SU-DHL-6 (cell line): ENCODE measurements around the gene ANGPTL1.

Experiments
- H2AFZ ChIP-seq: fragments of 200-600 bp; sonication (generic); 2 replicates; pipeline ENCODE4 v1.6.1; 2014; ENCODE audit warnings: low read depth, mild to moderate bottlenecking, moderate library complexity, mixed read lengths, antibody characterized with exemption, low read length; ENCODE audit not compliant: severe bottlenecking
- H3F3A ChIP-seq: fragments of 200-600 bp; shearing (Covaris generic); 2 replicates; pipeline ENCODE4 v1.6.0; 2016; ENCODE audit warnings: antibody characterized with exemption, mild to moderate bottlenecking; ENCODE audit not compliant: insufficient read depth
- H3K27ac ChIP-seq: fragments of 200-600 bp; sonication (generic); 2 replicates; pipeline ENCODE4 v1.5.1; 2016; ENCODE audit warnings: low read depth, mild to moderate bottlenecking, low read length, moderate library complexity, mixed read lengths
- H3K27me3 ChIP-seq: fragments of 200-600 bp; sonication (generic), shearing (Covaris generic); 2 replicates; pipeline ENCODE4 v1.6.0; 2014; ENCODE audit warnings: mild to moderate bottlenecking, low read length
- H3K36me3 ChIP-seq: fragments of 200-600 bp; sonication (generic); 2 replicates; pipeline ENCODE4 v1.6.1; 2014; ENCODE audit warnings: mild to moderate bottlenecking, low read length, mixed read lengths
- H3K4me2 ChIP-seq: fragments of 300-600, 200-600 bp; shearing (Covaris generic), sonication (generic); 2 replicates; pipeline ENCODE4 v1.6.0; 2014; ENCODE audit warnings: low read length, low read depth, mild to moderate bottlenecking; ENCODE audit not compliant: poor library complexity, severe bottlenecking
- H3K4me3 ChIP-seq: fragments of 200-600 bp; sonication (generic); 2 replicates; pipeline ENCODE4 v1.5.1; 2014; ENCODE audit warnings: antibody characterized with exemption, low read length, mild to moderate bottlenecking, mixed read lengths; ENCODE audit not compliant: insufficient read depth, poor library complexity, severe bottlenecking
- H3K79me2 ChIP-seq: fragments of 200-600 bp; sonication (generic); 2 replicates; pipeline ENCODE4 v1.6.1; 2014; ENCODE audit warnings: mild to moderate bottlenecking, low read length, moderate library complexity; ENCODE audit not compliant: insufficient read depth
- H3K9ac ChIP-seq: fragments of 200-600 bp; sonication (generic); 2 replicates; pipeline ENCODE4 v1.7.0; 2014; ENCODE audit warnings: mild to moderate bottlenecking, low read length
- H3K9me2 ChIP-seq: fragments of 200-600 bp; sonication (generic); replicated peaks from 2 replicates; pipeline ENCODE4 v1.6.1; 2014; ENCODE audit warnings: low read length; ENCODE audit not compliant: insufficient read depth
- H3K9me3 ChIP-seq: fragments of 200-600 bp; sonication (generic); 2 replicates; pipeline ENCODE4 v1.6.1; 2014; ENCODE audit warnings: low read length, mixed read lengths; ENCODE audit not compliant: insufficient read depth
- H4K20me1 ChIP-seq: fragments of 200-600 bp; sonication (generic); 2 replicates; pipeline ENCODE4 v1.6.1; 2014; ENCODE audit warnings: low read depth, mild to moderate bottlenecking, antibody characterized with exemption, low read length, moderate library complexity, mixed read lengths
- CTCF ChIP-seq: fragments of 200-600 bp; sonication (generic); IDR thresholded peaks from one replicate; pipeline ENCODE4 v1.5.1; 2017; ENCODE audit warnings: antibody characterized with exemption, mild to moderate bottlenecking, low read length, moderate library complexity; ENCODE audit not compliant: insufficient read depth, poor library complexity, severe bottlenecking
- EZH2phosphoT487 ChIP-seq: fragments of 200-600 bp; sonication (generic), shearing (Covaris generic); conservative IDR thresholded peaks from 2 replicates; pipeline ENCODE4 v1.6.1; 2018; ENCODE audit warnings: mild to moderate bottlenecking, antibody characterized with exemption, low read length, moderate library complexity, mixed read lengths

ANGPTL1 gene

DNA sequence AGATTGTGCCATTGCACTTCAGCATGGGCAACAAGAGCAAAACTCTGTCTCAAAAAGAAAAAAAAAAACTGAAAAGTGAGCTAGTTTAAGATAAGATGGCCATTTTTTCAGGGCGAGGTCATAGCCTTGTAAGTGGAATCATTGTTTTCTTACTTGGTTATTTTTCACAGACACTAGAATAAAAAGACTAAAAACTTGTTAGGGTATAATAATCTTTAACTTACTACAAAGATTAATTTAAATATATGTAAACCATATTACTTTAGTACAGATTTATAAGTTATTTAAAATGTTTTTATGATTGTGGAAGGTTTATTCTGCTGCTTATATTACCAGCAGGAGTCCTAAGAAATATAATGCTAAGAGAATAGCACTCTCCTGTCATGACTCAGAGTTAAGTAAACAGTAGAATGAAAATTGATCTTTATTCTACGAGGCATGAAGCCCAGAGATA, 23.5 kb downstream of the ANGPTL1 start:
- Histone ChIP-seq H3K27me3 (no peaks in the 10 kb centered on the region), H3K9me2 (no peaks in the 10 kb centered on the region), H2AFZ (no peak overlapping the region), H3K4me3 (no peak overlapping the region), H3K27ac (no peak overlapping the region), H3K4me2 (no peak overlapping the region), H4K20me1 (peaks cover 4% of the 10 kb centered on the region; the same call in 1 of the 2 replicates), H3F3A (peaks cover 16% of the 10 kb centered on the region; the same call in 1 of the 2 replicates), H3K79me2 (no peaks in the 10 kb centered on the region), H3K9me3 (no peaks in the 10 kb centered on the region), H3K9ac (no peak overlapping the region), H3K36me3 (peaks cover 12% of the 10 kb centered on the region; the same call in 1 of the 2 replicates)
- TF ChIP-seq EZH2phosphoT487: no peak
- TF ChIP-seq CTCF: no peak

DNA sequence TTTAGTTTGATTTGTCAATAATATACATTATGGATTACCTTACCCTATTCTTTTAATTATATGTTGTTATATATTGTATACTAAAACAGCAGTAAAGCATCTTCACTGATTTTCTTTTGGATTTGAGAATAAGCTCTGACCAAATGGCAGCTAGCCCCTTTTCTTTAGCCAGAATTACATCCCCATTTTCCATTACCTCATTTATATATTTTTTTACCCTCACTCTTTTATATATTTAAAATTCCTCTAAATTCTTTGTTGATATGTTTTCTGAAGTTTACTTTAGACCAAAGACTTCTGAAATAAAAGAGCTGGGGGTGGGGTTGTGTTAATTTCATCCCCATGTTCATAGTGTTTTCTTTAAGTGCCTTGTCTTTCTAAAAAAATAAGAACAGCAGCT, 24.6 kb downstream of the ANGPTL1 start:
- Histone ChIP-seq H3K79me2 (no peaks in the 10 kb centered on the region), H3F3A (peaks cover 16% of the 10 kb centered on the region; the same call in 1 of the 2 replicates), H3K9me2 (no peaks in the 10 kb centered on the region), H3K27me3 (no peaks in the 10 kb centered on the region), H3K4me2 (no peak overlapping the region), H4K20me1 (peaks cover 4% of the 10 kb centered on the region; the same call in 1 of the 2 replicates), H3K4me3 (no peak overlapping the region), H2AFZ (no peak overlapping the region), H3K27ac (no peak overlapping the region), H3K9ac (no peak overlapping the region), H3K36me3 (peaks cover 12% of the 10 kb centered on the region; the same call in 1 of the 2 replicates), H3K9me3 (no peaks in the 10 kb centered on the region)
- no peak for TF ChIP-seq EZH2phosphoT487
- TF ChIP-seq CTCF: no peak

DNA sequence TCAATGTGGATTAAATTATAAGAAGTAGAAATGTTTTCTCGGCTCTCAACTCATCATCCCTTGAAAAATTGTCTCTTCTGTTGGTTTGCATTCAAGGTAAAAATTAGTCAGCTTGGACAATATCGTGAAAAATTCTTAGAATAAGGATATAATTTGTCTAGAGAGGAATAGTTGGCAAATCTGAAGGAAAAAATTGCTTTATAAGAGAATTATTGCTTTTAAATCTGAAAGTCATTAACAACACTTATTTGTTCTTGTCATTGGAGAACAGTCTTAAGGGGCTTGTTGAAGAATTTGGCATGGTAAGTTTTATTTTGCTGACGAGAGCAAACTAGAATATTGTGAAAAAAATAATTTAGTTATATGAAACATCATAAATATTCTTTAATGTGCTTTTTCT, 26.4 kb downstream of the ANGPTL1 start:
- no peaks in the 10 kb centered on the region for H3K79me2 ChIP-seq
- H4K20me1 ChIP-seq: no peaks in the 10 kb centered on the region
- peaks cover 16% of the 10 kb centered on the region; the same call in 1 of the 2 replicates for H3F3A ChIP-seq
- TF ChIP-seq CTCF (no peak), EZH2phosphoT487 (no peak)
- no peaks in the 10 kb centered on the region for H3K27me3 ChIP-seq
- H3K4me2 ChIP-seq: no peak overlapping the region
- H3K27ac ChIP-seq: no peak overlapping the region
- H3K9ac ChIP-seq: no peak overlapping the region
- H3K9me2 ChIP-seq: no peaks in the 10 kb centered on the region
- no peak overlapping the region for H3K4me3 ChIP-seq
- H3K36me3 ChIP-seq: peaks cover 12% of the 10 kb centered on the region; the same call in 1 of the 2 replicates
- no peaks in the 10 kb centered on the region for H3K9me3 ChIP-seq
- no peak overlapping the region for H2AFZ ChIP-seq
